Astrocyte (in vitro differentiated cells and primary cell): ENCODE measurements around the gene STXBP5. TPM values are rescaled to one million over a fixed set of nuclear protein-coding genes. Genes with fewer than 3 reads are reported as not detected.
A peak's percentile ranks its signal among the peaks of the same experiment; 100 is the strongest.

ENCODE experiments used
- DNase-seq: peaks from one replicate; pipeline ENCODE4 v3.0.0-alpha.2; 2010; ENCODE audit warnings: low read depth
- FAIRE-seq: peaks from 2 replicates; lab custom pipeline; 2011; peaks lifted over from hg19 to GRCh38; lab: Jason Lieb, UNC
- H2AFZ ChIP-seq: 2 replicates; pipeline ENCODE4 v1.6.0; 2012; ENCODE audit warnings: low read depth, low read length, inconsistent platforms
- H3K27ac ChIP-seq: 2 replicates; pipeline ENCODE4 v1.5.1; 2011; ENCODE audit warnings: low read depth, low read length, inconsistent platforms
- H3K27me3 ChIP-seq: 2 replicates; pipeline ENCODE4 v1.6.0; 2011; ENCODE audit warnings: low read length, inconsistent platforms; ENCODE audit not compliant: insufficient read depth
- H3K36me3 ChIP-seq: 2 replicates; pipeline ENCODE4 v1.5.1; 2011; ENCODE audit warnings: low read length, inconsistent platforms; ENCODE audit not compliant: insufficient read depth
- H3K4me1 ChIP-seq: 2 replicates; pipeline ENCODE4 v1.5.1; 2011; ENCODE audit warnings: low read length, inconsistent platforms; ENCODE audit not compliant: insufficient read depth
- H3K4me2 ChIP-seq: 2 replicates; pipeline ENCODE4 v1.6.0; 2012; ENCODE audit warnings: low read length, inconsistent platforms
- H3K4me3 ChIP-seq: 2 replicates; pipeline ENCODE4 v1.5.1; 2011; ENCODE audit warnings: low read depth, mild to moderate bottlenecking, low read length, inconsistent platforms; ENCODE audit not compliant: insufficient read depth
- H3K79me2 ChIP-seq: 2 replicates; pipeline ENCODE4 v1.6.0; 2012; ENCODE audit warnings: mild to moderate bottlenecking, low read length, inconsistent platforms; ENCODE audit not compliant: insufficient read depth
- H3K9ac ChIP-seq: 2 replicates; pipeline ENCODE4 v1.6.0; 2012; ENCODE audit warnings: mild to moderate bottlenecking, low read length, inconsistent platforms
- H3K9me3 ChIP-seq: 2 replicates; pipeline ENCODE4 v1.5.1; 2012; ENCODE audit warnings: low read depth, mild to moderate bottlenecking, low read length, inconsistent platforms; ENCODE audit not compliant: insufficient read depth
- H4K20me1 ChIP-seq: 2 replicates; pipeline ENCODE4 v1.6.0; 2012; ENCODE audit warnings: low read length, inconsistent platforms; ENCODE audit not compliant: insufficient read depth
- H3K27ac Mint-ChIP-seq: one replicate; pipeline ENCODE4 v1.8.0; 2021; ENCODE audit warnings: mild to moderate bottlenecking, mixed read lengths; ENCODE audit not compliant: unreplicated experiment
- H3K27me3 Mint-ChIP-seq: one replicate; pipeline ENCODE4 v1.8.0; 2021; ENCODE audit warnings: low read depth, mixed read lengths; ENCODE audit not compliant: unreplicated experiment
- H3K36me3 Mint-ChIP-seq: one replicate; pipeline ENCODE4 v1.8.0; 2021; ENCODE audit warnings: low read depth, mixed read lengths; ENCODE audit not compliant: unreplicated experiment
- H3K4me1 Mint-ChIP-seq: one replicate; pipeline ENCODE4 v1.8.0; 2021; ENCODE audit warnings: low read depth, mixed read lengths; ENCODE audit not compliant: unreplicated experiment
- H3K4me3 Mint-ChIP-seq: one replicate; pipeline ENCODE4 v1.8.0; 2021; ENCODE audit warnings: mild to moderate bottlenecking, moderate library complexity, mixed read lengths; ENCODE audit not compliant: unreplicated experiment
- H3K9me3 Mint-ChIP-seq: one replicate; pipeline ENCODE4 v1.8.0; 2021; ENCODE audit warnings: mild to moderate bottlenecking, mixed read lengths; ENCODE audit not compliant: unreplicated experiment
- CTCF ChIP-seq: IDR thresholded peaks from 2 replicates; pipeline ENCODE4 v1.5.1; 2011; ENCODE audit warnings: low read depth, mild to moderate bottlenecking, inconsistent platforms, low read length, moderate library complexity; ENCODE audit not compliant: insufficient read depth
- EZH2 ChIP-seq: IDR thresholded peaks from 2 replicates; pipeline ENCODE4 v1.6.1; 2012; ENCODE audit warnings: mild to moderate bottlenecking, low read length, inconsistent platforms; ENCODE audit not compliant: insufficient read depth
- total RNA-seq: library from RNA; stranded (reverse); gene quantifications from 2 replicates; pipeline ENCODE4 v1.2.1, GENCODE V29; 2021

STXBP5 gene
- total RNA-seq, 1 donor from 2014 or later: 25.7 TPM

- no peak overlapping the region for H3K9ac ChIP-seq
- no peaks in the 10 kb centered on the region for H4K20me1 ChIP-seq
- H3K36me3 ChIP-seq: no peaks in the 10 kb centered on the region
- Mint-ChIP-seq H3K4me3 (no peak overlapping the region), H3K36me3 (no peaks in the 10 kb centered on the region), H3K4me1 (no peaks in the 10 kb centered on the region), H3K27me3 (no peaks in the 10 kb centered on the region), H3K27ac (no peak overlapping the region), H3K9me3 (peaks cover 5% of the 10 kb centered on the region)
- FAIRE-seq (no peak), DNase-seq (no peak)
- no peak overlapping the region for H3K4me2 ChIP-seq
- TF ChIP-seq CTCF: no peak
- no peak overlapping the region for H3K4me3 ChIP-seq
- no peaks in the 10 kb centered on the region for H3K79me2 ChIP-seq
- H2AFZ ChIP-seq: no peak overlapping the region
- H3K4me1 ChIP-seq: no peaks in the 10 kb centered on the region
- peaks cover 5% of the 10 kb centered on the region for H3K9me3 ChIP-seq
- no peak overlapping the region for H3K27ac ChIP-seq
- no peaks in the 10 kb centered on the region for H3K27me3 ChIP-seq
These were observed 202.6 kb downstream of the STXBP5 start for GRCh38 chr6:147406783-147407182.

- H3K9ac ChIP-seq: no peak overlapping the region
- H3K36me3 ChIP-seq: no peaks in the 10 kb centered on the region
- DNase-seq (no peak), FAIRE-seq (no peak)
- peaks cover 5% of the 10 kb centered on the region for H3K9me3 ChIP-seq
- TF ChIP-seq CTCF (no peak), EZH2 (no peak)
- H3K27me3 ChIP-seq: no peaks in the 10 kb centered on the region
- no peak overlapping the region for H3K4me2 ChIP-seq
- Mint-ChIP-seq H3K27ac (no peak overlapping the region), H3K4me1 (no peaks in the 10 kb centered on the region), H3K9me3 (no peaks in the 10 kb centered on the region), H3K4me3 (no peak overlapping the region), H3K27me3 (no peaks in the 10 kb centered on the region), H3K36me3 (no peaks in the 10 kb centered on the region)
- H3K79me2 ChIP-seq: no peaks in the 10 kb centered on the region
- no peaks in the 10 kb centered on the region for H4K20me1 ChIP-seq
- no peak overlapping the region for H3K27ac ChIP-seq
- H3K4me1 ChIP-seq: no peaks in the 10 kb centered on the region
- no peak overlapping the region for H3K4me3 ChIP-seq
- no peak overlapping the region for H2AFZ ChIP-seq
These were observed 203.4 kb downstream of the STXBP5 start for GRCh38 chr6:147407571-147407970.

GRCh38 chr6:147416622-147417021 lies 212.4 kb downstream of the STXBP5 start:
- no peak overlapping the region for H3K4me3 ChIP-seq
- DNase-seq (no peak), FAIRE-seq (peak; percentile 9)
- no peak overlapping the region for H3K9ac ChIP-seq
- no peaks in the 10 kb centered on the region for H3K9me3 ChIP-seq
- H4K20me1 ChIP-seq: no peaks in the 10 kb centered on the region
- no peaks in the 10 kb centered on the region for H3K36me3 ChIP-seq
- H3K27ac ChIP-seq: no peak overlapping the region
- no peak for TF ChIP-seq EZH2
- no peak for TF ChIP-seq CTCF
- H3K4me1 ChIP-seq: no peaks in the 10 kb centered on the region
- no peak overlapping the region for H3K27ac Mint-ChIP-seq
- no peaks in the 10 kb centered on the region for H3K27me3 ChIP-seq
- no peaks in the 10 kb centered on the region for H3K36me3 Mint-ChIP-seq
- H3K4me1 Mint-ChIP-seq: peaks cover 4% of the 10 kb centered on the region
- H3K79me2 ChIP-seq: no peaks in the 10 kb centered on the region
- H3K27me3 Mint-ChIP-seq: no peaks in the 10 kb centered on the region
- peaks cover 2% of the 10 kb centered on the region for H3K9me3 Mint-ChIP-seq
- no peak overlapping the region for H2AFZ ChIP-seq
- no peak overlapping the region for H3K4me3 Mint-ChIP-seq
- H3K4me2 ChIP-seq: no peak overlapping the region
